Fibroblast of skin of back (primary cell): ENCODE data around the gene PDLIM7.
A peak's percentile ranks its signal among the peaks of the same experiment; 100 is the strongest.
"Not testable (repeated sequence)": the region's sequence is repeated elsewhere in the genome, so short reads cannot be mapped to it uniquely, and the experiment has no call there.

Source experiments
- DNase-seq: peaks from one replicate; pipeline ENCODE4 v3.0.0-alpha.2; 2013

Gene PDLIM7

GRCh38 chr5:177490311-177490991 is 7.0 kb downstream of the PDLIM7 start:
- no peak for DNase-seq

- no peak for DNase-seq
These were observed 8.2 kb downstream of the PDLIM7 start for GRCh38 chr5:177489119-177489716.

- no peak for DNase-seq
These were observed 9.4 kb downstream of the PDLIM7 start for GRCh38 chr5:177487975-177488374.

GRCh38 chr5:177487144-177487543 is 10.3 kb downstream of the PDLIM7 start:
- DNase-seq = no peak

GRCh38 chr5:177486256-177486655 is 11.1 kb downstream of the PDLIM7 start:
- no peak for DNase-seq

- DNase-seq = not testable (repeated sequence)
These were observed 11.7 kb downstream of the PDLIM7 start for GRCh38 chr5:177485753-177486152.

GRCh38 chr5:177484902-177485549 is 12.4 kb downstream of the PDLIM7 start:
- DNase-seq = no peak

GRCh38 chr5:177483994-177484901 is 13.2 kb downstream of the PDLIM7 start:
- DNase-seq = no peak

GRCh38 chr5:177483042-177483441 is 14.4 kb downstream of the PDLIM7 start:
- DNase-seq = no peak

- peak; percentile 27 for DNase-seq
These were observed 15.0 kb downstream of the PDLIM7 start for GRCh38 chr5:177482359-177482795.

GRCh38 chr5:177479774-177480173 is 17.6 kb downstream of the PDLIM7 start:
- DNase-seq = no peak

GRCh38 chr5:177478711-177479646 is 18.4 kb downstream of the PDLIM7 start:
- DNase-seq = no peak

- no peak for DNase-seq
These were observed 19.5 kb downstream of the PDLIM7 start for GRCh38 chr5:177477701-177478477.

- peak; percentile 76 for DNase-seq
These were observed 20.7 kb downstream of the PDLIM7 start for GRCh38 chr5:177476531-177477233.

- DNase-seq = no peak
These were observed 21.6 kb downstream of the PDLIM7 start for GRCh38 chr5:177475563-177476427.

- no peak for DNase-seq
These were observed 22.4 kb downstream of the PDLIM7 start for GRCh38 chr5:177474846-177475562.

- DNase-seq = no peak
These were observed 23.4 kb downstream of the PDLIM7 start for GRCh38 chr5:177474002-177474476.

- peak; percentile 74 for DNase-seq
These were observed 23.9 kb downstream of the PDLIM7 start, which contains the start of gene DBN1 for GRCh38 chr5:177473443-177474001. Gene DBN1, minus strand, starts transcription at chr5:177473634. Its CDS starts 113 bp downstream, at chr5:177473521.
